HG03280 (cell line): Measurements from ENCODE around the gene CCDC187.

Experiments used
- ATAC-seq: cut with Tn5 transposase; IDR thresholded peaks from one replicate; pipeline ENCODE4 v1.9.1; 2021; ENCODE audit warnings: mild to moderate bottlenecking, moderate library complexity; ENCODE audit not compliant: unreplicated experiment

CCDC187 gene

DNA sequence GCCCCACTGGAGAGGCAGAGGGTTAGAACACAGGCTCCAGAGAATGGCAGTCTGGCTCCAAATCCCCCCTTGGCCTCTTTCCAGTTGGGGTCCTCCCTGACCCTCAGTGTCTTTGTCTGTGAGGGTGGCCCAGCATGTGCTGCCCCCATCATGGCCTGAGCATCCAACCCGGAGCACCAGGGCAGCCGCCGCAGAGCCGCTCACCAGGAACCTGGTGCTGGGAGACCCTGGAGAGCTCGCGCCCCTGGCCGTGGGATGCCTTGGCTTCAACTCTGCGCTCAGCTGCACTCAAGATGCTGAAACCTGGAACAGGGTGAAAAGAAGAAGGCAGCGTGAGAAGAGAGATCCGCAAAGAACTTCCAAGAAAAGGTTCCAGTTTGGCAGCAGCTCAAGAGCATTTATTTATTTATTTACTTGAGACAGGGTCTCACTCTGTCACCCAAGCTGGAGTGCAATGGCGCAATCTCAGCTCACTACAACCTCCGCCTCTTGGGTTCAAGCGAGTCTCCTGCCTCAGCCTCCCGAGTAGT, 3.8 kb downstream of the CCDC187 start:
- no peak for ATAC-seq

GRCh38 chr9:136299541-136299940, 4.4 kb downstream of the CCDC187 start:
- no peak for ATAC-seq

DNA sequence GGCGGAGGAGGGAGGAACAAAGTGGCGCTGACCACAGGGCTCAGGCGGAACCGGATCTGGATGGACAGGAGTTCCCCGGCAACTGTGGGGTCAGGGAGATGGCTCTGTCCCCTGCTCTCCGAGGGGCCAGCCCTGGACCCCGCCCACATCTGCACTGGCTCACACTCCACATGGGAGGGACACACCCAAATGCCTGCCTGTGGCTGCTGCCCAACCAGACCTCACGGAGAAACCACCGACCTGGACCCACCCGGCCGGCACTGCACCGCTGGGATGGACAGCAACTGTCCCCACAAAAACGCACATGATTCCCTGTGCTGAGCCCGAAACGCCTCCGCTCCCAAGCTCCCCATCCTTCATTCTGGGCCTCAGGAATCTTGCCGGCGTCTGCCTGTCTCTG, 4.8 kb downstream of the CCDC187 start:
- ATAC-seq: no peak

DNA sequence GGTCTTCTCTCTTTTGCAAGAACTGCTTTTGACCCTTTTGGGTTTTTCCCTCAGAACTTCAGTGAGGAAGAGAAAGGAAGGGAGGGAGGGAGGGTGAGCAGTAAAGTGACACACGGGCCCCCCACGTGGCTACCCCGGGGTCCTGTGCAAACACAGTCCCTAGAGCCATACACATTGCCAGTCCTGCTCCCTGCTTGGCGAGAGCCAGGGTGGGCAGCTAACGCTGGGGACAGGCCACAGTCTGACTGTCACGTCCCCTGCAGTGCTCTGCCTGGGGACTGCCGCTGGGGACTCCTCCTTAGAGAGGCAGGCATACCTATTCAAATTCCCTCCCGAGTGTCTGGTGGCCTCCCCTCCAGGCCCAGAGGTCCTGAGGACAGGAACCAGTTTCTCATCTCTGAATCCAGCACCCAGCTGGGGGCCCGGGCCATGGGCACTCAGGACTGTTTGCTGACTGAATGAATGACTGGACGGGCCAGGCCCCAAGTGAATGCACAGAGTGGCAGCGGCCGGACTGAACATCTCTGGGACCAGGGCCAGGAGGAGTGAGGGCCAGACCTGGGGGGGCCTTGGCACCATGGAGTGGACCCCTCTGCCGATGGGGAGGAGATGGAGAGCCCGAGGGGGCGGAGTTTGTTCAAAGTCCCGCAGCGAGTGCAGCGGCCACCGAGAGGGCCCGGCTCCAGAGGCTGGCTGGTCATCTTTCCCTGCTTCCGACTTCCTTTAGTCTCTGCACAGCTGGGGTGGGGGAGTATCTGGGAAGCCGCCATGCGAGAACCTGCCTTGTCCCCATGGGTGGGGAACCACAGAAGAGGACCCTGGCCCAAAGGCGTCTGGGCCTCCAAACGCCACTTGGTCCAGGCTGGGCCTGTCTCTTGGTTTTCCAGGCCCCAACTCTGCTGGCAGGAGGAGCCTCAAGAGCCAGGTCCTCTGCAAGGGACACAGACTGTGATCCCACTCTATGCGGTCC, 5.8 kb downstream of the CCDC187 start:
- no peak for ATAC-seq

DNA sequence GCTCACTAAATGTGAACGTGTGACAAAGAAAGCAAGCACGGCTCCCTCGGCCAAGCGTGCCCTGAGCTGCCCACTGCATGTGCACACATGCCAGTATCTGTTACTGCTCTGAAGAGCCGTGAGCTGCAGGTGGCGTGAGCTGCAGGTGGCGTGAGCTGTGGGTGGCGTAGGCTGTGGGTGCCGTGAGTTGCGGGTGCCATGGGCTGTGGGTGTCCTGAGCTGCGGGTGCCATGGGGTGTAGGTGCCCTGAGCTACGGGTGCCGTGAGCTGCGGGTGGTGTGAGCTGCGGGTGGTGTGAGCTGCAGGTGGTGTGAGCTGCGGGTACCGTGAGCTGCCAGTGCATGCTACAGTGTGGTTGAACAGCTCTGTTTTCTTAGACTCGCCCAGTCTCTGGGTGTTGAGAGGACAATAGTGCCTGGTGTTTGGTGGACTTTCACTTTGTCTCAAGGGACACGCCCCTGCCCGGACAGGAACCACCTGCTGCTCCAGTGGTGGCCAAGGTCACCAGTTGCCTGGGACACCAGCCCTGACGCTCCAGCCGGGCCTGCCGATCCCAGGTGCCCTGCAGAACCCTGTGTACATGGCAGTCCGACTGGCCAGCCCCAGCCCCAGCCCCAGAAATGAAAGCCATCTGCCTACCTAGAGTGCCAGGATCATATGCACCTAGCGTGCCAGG, 6.7 kb downstream of the CCDC187 start:
- no peak for ATAC-seq

DNA sequence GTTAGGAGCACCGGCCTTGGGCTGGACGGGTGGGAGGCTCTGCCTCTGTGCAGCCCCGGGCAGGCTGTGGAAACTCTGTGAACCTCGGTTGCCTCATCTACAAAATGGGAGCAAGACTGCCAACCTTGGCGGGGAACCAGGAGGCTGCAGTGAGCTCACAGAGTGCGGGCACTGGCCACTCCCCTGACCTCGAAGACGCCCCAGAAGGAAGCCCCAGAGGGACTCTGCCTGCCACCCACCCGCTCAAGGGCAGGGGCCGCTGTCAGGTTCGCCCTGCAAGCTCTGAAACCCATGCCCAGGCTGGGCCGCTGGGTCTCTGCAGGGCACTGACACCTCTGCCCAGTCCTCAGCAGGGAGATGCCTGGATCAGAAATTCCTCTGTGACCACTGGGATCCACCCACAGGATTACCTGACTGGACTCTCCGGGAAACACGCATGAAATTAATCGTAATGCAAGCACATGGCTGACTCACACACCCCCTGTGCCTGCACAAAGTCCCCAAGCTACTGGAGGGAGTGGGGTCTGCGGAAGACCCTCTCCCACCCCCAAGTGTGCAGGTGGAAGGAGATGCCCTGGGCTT, 7.4 kb downstream of the CCDC187 start:
- no peak for ATAC-seq

DNA sequence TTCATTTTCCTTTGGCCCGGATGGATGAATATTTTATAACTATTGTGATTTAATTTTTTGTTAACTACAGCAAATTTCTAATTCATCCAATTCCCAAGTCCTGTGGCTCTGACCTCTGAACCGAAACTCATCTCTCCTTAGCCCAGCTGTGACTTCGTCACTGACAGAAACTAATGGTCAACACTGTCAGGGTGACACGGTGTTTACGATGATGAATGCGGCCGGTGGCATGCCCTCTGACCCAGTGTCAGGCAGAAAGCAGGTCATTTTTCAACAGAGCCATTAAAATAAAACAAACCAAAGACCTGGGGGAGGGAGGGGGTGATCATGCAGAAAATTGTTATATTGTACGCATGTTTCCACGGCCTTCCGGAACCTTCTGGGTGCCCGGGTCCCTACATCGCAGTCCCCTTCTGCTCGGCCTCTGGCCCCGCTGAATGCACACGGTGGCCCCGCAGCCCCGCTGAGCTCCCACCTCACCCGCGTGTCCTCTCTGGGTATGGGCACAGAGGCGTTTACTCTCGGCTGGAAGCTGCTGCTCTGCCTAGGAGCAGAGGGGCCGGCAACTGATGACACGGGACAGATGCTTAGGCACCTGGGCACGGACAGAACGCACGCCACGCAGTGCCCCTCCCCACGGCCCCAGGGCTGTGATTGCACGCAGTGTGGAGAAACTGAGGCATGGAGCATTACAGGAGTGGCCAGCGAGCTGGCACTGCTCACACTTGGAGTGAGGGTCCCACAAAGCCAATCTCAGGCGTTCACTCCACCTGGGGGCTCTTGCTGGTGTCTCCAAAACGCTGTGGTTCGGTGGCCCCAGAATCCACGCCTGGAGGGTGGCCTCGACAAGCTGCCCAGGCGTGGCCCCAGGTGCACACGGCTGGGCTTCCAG, 8.1 kb downstream of the CCDC187 start:
- no peak for ATAC-seq

DNA sequence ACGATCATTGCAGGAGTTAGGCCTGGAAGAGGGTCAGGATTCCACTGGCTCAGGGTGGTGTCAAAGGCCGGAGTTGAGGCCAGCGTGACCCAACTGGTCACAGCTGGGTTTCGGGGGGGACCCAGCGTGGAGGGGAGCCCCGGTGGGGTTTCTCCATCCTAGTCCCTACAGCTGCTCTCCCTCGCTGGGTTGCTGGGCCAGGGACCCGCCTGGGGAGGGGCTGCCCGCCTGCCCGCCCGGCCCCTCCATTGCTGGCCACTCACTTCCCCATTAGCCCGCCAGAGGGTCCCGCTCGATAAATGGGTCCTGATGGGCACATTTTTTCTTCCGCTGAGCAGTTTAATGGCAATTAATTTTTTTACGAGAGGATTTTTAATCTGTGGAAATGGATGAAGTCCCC, 8.8 kb downstream of the CCDC187 start:
- no peak for ATAC-seq

DNA sequence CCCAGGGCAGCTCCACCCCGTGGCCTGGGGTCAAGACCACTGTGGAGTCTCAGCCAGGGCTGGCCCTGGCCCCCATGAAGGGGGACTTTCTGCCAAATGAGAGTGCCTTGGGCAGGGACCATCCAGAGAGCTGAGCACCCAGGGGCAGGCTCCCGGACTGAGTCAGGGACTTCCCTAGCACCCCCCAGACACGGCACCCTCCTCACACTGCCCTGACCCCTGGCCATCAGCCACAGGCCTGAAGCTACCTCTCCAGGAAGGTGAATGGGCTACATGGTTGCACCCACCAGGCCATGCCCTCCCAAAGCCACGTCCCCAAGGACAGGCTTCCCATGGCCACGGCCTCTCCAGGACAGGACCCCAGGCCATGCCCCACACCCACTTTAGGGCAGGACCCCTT, 9.5 kb downstream of the CCDC187 start:
- no peak for ATAC-seq

GRCh38 chr9:136293476-136294077, 10.3 kb downstream of the CCDC187 start:
- no peak for ATAC-seq

DNA sequence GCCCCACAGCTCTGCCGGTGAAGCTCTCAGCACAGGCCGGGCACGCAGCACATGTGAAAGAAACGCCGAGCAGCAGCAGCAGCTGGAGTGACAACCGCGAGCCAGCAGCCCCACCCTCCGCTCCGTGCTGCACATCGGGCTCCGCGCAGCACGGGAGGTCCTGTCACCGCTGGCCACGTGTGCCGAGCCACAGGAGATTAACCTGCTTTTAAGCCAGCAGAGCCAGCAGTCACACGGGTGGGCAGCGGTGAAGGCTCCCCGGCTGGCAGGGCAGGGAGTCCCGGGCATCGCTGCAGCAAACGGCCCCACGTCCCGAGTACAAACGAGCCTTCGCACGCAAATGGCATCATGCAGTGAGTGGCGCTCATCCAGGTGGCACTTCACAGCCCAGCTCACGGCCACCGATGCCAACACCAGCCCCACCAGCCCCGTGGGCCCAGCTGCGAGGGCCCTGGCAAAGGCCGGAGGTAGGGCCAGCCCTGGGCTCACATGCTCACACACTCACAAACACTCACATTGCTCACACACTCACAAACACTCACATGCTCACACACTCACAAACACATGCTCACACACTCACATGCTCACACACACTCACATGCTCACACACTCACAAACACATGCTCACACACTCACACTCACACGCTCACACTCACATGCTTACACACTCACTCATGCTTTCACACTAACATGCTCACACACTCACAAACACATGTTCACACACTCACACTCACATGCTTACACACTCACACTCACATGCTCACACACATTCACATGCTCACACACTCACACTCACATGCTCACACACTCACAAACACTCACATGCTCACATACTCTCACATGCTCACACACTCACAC, 11.1 kb downstream of the CCDC187 start:
- no peak for ATAC-seq

DNA sequence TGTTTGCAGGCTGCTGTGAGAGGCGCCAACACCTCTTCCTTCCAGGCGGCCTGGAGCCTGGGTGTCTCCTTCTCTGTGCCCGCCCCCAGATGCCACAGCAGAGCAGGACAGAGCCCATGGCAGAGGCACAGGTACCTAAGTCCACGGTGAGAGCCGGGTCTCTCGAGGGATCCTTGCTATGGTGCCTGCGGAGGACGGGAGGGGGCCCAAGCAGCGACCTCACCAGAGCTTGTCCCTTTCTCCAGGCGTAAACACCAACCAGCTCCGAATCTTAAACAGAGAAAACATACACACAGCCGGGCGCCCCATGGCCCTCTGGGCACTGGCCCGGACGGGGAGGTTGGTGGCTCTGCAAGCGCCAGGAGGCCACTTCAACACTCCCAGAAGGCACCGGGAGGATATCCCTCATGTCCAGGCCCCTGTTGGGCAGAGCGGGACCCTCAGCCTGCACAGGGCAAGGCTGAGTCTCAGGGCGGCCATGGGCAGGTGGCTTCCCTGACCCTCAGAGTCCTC, 11.8 kb downstream of the CCDC187 start:
- no peak for ATAC-seq

- no peak for ATAC-seq
Observed at GRCh38 chr9:136291306-136292025, 12.4 kb downstream of the CCDC187 start.

DNA sequence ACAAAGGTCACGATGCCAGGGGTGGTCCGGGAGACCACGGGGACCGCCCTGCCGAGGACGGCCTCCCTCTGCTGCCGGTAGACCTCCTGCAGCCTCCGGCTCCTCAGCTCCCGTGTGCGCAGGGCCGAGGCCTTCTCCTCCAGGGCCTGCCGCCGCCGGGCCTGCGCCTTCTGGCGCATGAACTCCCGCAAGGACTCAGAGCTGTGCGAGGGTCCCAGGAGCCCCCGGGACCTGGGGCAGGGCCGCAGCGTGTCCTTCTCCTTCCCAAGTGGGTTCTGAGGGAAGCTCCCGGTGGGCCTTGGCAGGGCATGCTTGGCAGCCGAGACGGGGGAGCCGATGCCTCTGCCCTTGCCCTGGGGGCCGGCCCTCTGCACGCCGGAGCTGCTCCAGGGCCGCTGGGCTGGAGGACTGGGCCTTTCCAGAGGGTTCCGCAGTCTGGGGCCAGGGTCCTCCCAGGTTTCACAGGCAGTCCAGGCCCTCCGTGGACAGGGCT, 13.3 kb downstream of the CCDC187 start:
- ATAC-seq: no peak

DNA sequence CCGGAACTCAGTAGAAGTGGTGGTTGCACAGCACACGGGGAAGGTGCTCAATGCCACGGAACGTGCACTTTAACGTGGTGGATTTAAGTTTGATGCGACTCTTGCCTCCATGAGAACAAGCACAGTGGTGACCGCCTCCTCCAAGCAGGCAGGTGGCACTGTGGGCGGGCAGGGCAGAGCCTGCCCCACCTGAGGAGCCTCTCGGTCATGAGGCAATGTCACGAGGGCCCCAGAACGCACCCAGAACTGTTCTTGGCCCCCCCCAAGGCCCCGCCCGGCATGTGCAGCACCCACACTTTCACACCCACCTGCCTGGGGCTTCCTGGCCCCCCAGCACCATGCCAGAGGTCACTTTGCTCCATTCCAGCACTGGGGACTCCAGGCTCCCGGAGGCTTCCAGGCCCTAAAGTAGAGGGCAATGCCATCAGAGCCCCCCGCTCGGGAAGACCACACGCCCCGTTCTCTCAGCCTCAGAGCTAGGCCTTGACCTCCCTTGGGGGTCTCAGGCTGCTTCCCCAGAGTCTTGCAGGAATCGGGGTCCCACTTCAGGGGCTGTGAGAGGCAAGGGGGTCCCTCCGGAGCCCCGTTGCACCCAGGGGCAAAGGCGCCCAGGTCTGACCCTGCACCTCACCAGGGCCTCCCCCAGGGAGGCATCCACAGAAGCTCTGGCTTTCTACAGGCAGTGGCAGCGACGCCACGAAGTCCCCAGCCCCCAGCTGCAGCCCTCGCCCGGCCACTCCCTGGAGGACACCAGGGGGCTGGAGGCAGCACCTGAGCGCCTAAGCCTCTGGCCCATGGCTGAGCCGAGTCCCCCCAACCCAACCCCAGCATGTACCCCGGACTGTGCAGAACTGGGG, 14.0 kb downstream of the CCDC187 start:
- ATAC-seq: no peak

- no peak for ATAC-seq
Observed at GRCh38 chr9:136287960-136288753, 15.7 kb downstream of the CCDC187 start.
